Skin epidermis (tissue), 12 donors: ENCODE data around the gene INVS.
"Not testable (repeated sequence)": the region's sequence is repeated elsewhere in the genome, so short reads cannot be mapped to it uniquely, and the experiment has no call there.

Experiments used
- H3K27ac ChIP-seq, 21 experiments: fragments of 200-600 bp; sonication (generic) in 11 of 21; one replicate each; pipeline ENCODE4 v1.5.0; 2020; ENCODE audit warnings: mild to moderate bottlenecking in 3 of 21, inconsistent platforms in 2 of 21, moderate library complexity in 2 of 21
- H3K4me3 ChIP-seq, 7 experiments: fragments of 200-600 bp; sonication (generic) in 2 of 7; one replicate each; pipeline ENCODE4 v1.5.0; 2020; ENCODE audit warnings: inconsistent platforms in 2 of 7, mild to moderate bottlenecking in 2 of 7, moderate library complexity in 1 of 7

Gene INVS

GRCh38 chr9:100298378-100298777 is 199.3 kb downstream of the INVS start:
- Histone ChIP-seq H3K27ac (no peak overlapping the region), H3K4me3 (no peak overlapping the region)

GRCh38 chr9:100303747-100304146 is 204.7 kb downstream of the INVS start:
- Histone ChIP-seq H3K4me3 (no peak overlapping the region), H3K27ac (no peak overlapping the region)

- Histone ChIP-seq H3K4me3 (no peak overlapping the region), H3K27ac (no peak overlapping the region)
These were observed 207.2 kb downstream of the INVS start for GRCh38 chr9:100306283-100306682.

GRCh38 chr9:100307080-100307479 is 208.0 kb downstream of the INVS start:
- no peak overlapping the region for H3K27ac ChIP-seq
- H3K4me3 ChIP-seq, result no peak overlapping the region

- Histone ChIP-seq H3K4me3 (no peak overlapping the region), H3K27ac (no peak overlapping the region)
These were observed 210.0 kb downstream of the INVS start for GRCh38 chr9:100308965-100309564.

GRCh38 chr9:100309992-100310391 is 210.9 kb downstream of the INVS start:
- Histone ChIP-seq H3K4me3 (no peak overlapping the region), H3K27ac (no peak overlapping the region)

GRCh38 chr9:100315561-100315960 is 216.5 kb downstream of the INVS start:
- Histone ChIP-seq H3K27ac (no peak overlapping the region), H3K4me3 (no peak overlapping the region)

- no peak overlapping the region for H3K27ac ChIP-seq
- no peak overlapping the region for H3K4me3 ChIP-seq
These were observed 218.7 kb downstream of the INVS start for GRCh38 chr9:100317706-100318105.

- no peak overlapping the region for H3K27ac ChIP-seq
- no peak overlapping the region for H3K4me3 ChIP-seq
These were observed 224.0 kb downstream of the INVS start for GRCh38 chr9:100322954-100323536.

- Histone ChIP-seq H3K4me3 (no peak overlapping the region), H3K27ac (no peak overlapping the region)
These were observed 225.7 kb downstream of the INVS start for GRCh38 chr9:100324594-100325200.

- H3K4me3 ChIP-seq, H3K27ac ChIP-seq: not testable (repeated sequence)
These were observed 239.7 kb downstream of the INVS start for GRCh38 chr9:100338736-100339135.

GRCh38 chr9:100340224-100340623 is 241.2 kb downstream of the INVS start:
- no peak overlapping the region for H3K27ac ChIP-seq
- H3K4me3 ChIP-seq, result no peak overlapping the region

- H3K27ac ChIP-seq, result no peak overlapping the region
- H3K4me3 ChIP-seq, result no peak overlapping the region
These were observed 242.8 kb downstream of the INVS start for GRCh38 chr9:100341889-100342288.

GRCh38 chr9:100346836-100347235 is 247.8 kb downstream of the INVS start:
- Histone ChIP-seq H3K27ac (no peak overlapping the region), H3K4me3 (no peak overlapping the region)

- H3K4me3 ChIP-seq, result no peak overlapping the region
- no peak overlapping the region for H3K27ac ChIP-seq
These were observed 251.1 kb downstream of the INVS start for GRCh38 chr9:100350188-100350587.
